HCT116 (cell line): ENCODE measurements around the gene SLC16A3. TPM values are rescaled to one million over a fixed set of nuclear protein-coding genes. Genes with fewer than 3 reads are reported as not detected.
"Not testable (repeated sequence)": the region's sequence is repeated elsewhere in the genome, so short reads cannot be mapped to it uniquely, and the experiment has no call there.

ENCODE experiments used
- ATAC-seq: fragments of 200-7000 bp; cut with Tn5 transposase; 2 replicates; pipeline ENCODE4 v1.9.1; 2020; ENCODE audit warnings: mild to moderate bottlenecking, moderate library complexity
- BruUV-seq: library from RNA; stranded (reverse); fragments of 400-500 nt; replicated peaks from 2 replicates; lab custom pipeline; 2021; lab: Mats Ljungman, UMichigan
- CTCF ChIA-PET: fragments of 300-600 bp; sonication (Branson Sonifier 250); formaldehyde crosslinking; loops from one replicate; lab custom pipeline; 2021; ENCODE audit warnings: antibody characterized with exemption; lab: Charles Lee
- POLR2A ChIA-PET: fragments of 300-600, 350-600 bp; sonication (Branson Sonifier 250); formaldehyde crosslinking; loops from one replicate; lab custom pipeline; 2021; ENCODE audit warnings: antibody characterized with exemption; lab: Charles Lee
- RAD21 ChIA-PET, 2 experiments: fragments of 300-600 bp; sonication (Branson Sonifier 250); formaldehyde crosslinking; loops; one replicate each; lab custom pipeline; 2023; ENCODE audit warnings: low total read pairs in 2 of 2; ENCODE audit not compliant: uncharacterized antibody in 2 of 2, unreplicated experiment in 2 of 2, low non-redundant PET in 1 of 2; lab: Charles Lee
- DNase-seq: peaks from one replicate; pipeline ENCODE4 v3.0.0-alpha.2; 2010; ENCODE audit warnings: low read depth, low spot score
- H2AFZ ChIP-seq: fragments of 200-600 bp; shearing (Covaris generic), sonication (generic); 2 replicates; pipeline ENCODE4 v1.6.1; 2017; ENCODE audit warnings: low read depth, mixed run types, mixed read lengths, antibody characterized with exemption, low read length; ENCODE audit not compliant: poor library complexity, severe bottlenecking
- H3K27ac ChIP-seq: 2 replicates; pipeline ENCODE4 v1.5.1; 2012; ENCODE audit warnings: low read depth, low read length
- H3K27me3 ChIP-seq: fragments of 200-600 bp; sonication (generic); 2 replicates; pipeline ENCODE4 v1.6.1; 2016; ENCODE audit warnings: mixed run types, low read length, mixed read lengths; ENCODE audit not compliant: insufficient read depth
- H3K36me3 ChIP-seq, 2 experiments: fragments of 200-500 bp in 1 of 2; fragments of 200-600 bp in 1 of 2; sonication (Bioruptor generic) in 1 of 2; sonication (generic) in 1 of 2; 2 replicates each; pipeline versions ENCODE4 v1.5.1 to v1.6.1; 2014 to 2016; ENCODE audit warnings: low read length in 2 of 2, inconsistent platforms in 1 of 2, mixed read lengths in 1 of 2, mixed run types in 1 of 2; ENCODE audit not compliant: insufficient read depth in 2 of 2, control insufficient read depth in 1 of 2
- H3K4me1 ChIP-seq, 2 experiments: fragments of 200-600 bp in 1 of 2; sonication (generic) in 1 of 2; 2 replicates each; pipeline versions ENCODE4 v1.5.1 to v1.6.1; 2012 to 2017; ENCODE audit warnings: low read length in 2 of 2, inconsistent platforms in 1 of 2, mild to moderate bottlenecking in 1 of 2, mixed read lengths in 1 of 2, mixed run types in 1 of 2, moderate library complexity in 1 of 2; ENCODE audit not compliant: insufficient read depth in 2 of 2, control insufficient read depth in 1 of 2
- H3K4me2 ChIP-seq: fragments of 200-600 bp; sonication (generic); 2 replicates; pipeline ENCODE4 v1.6.1; 2017; ENCODE audit warnings: mixed run types, low read length, mixed read lengths
- H3K4me3 ChIP-seq, 2 experiments: fragments of 200-600 bp in 1 of 2; sonication (generic) in 1 of 2; replicated peaks in 1 of 2; 2 replicates each; pipeline ENCODE4 v1.5.1; 2011 to 2016; ENCODE audit warnings: low read length in 2 of 2, control low read depth in 1 of 2, low read depth in 1 of 2, mild to moderate bottlenecking in 1 of 2, mixed read lengths in 1 of 2, mixed run types in 1 of 2
- H3K79me2 ChIP-seq: fragments of 200-600 bp; sonication (generic); 2 replicates; pipeline ENCODE4 v1.6.1; 2017; ENCODE audit warnings: mild to moderate bottlenecking, mixed run types, low read length, moderate library complexity, mixed read lengths; ENCODE audit not compliant: insufficient read depth
- H3K9ac ChIP-seq: fragments of 200-600 bp; sonication (generic); 2 replicates; pipeline ENCODE4 v1.6.1; 2016; ENCODE audit warnings: low read length, mixed read lengths
- H3K9me2 ChIP-seq: fragments of 200-600 bp; sonication (generic), shearing (Covaris generic); 2 replicates; pipeline ENCODE4 v1.6.1; 2017; ENCODE audit warnings: mixed run types, mild to moderate bottlenecking, moderate library complexity; ENCODE audit not compliant: insufficient read depth
- H3K9me3 ChIP-seq, 2 experiments: fragments of 200-500 bp in 1 of 2; fragments of 200-600 bp in 1 of 2; sonication (Bioruptor generic) in 1 of 2; sonication (generic) in 1 of 2; 2 replicates each; pipeline ENCODE4 v1.6.1; 2014 to 2017; ENCODE audit warnings: low read length in 2 of 2, mixed read lengths in 2 of 2, inconsistent platforms in 1 of 2, low read depth in 1 of 2, mild to moderate bottlenecking in 1 of 2, mixed run types in 1 of 2, moderate library complexity in 1 of 2; ENCODE audit not compliant: control insufficient read depth in 1 of 2, insufficient read depth in 1 of 2
- H4K20me1 ChIP-seq: fragments of 200-600 bp; sonication (generic), shearing (Covaris generic); 2 replicates; pipeline ENCODE4 v1.6.1; 2017; ENCODE audit warnings: mixed run types, mild to moderate bottlenecking, moderate library complexity; ENCODE audit not compliant: insufficient read depth
- intact Hi-C: fragments of 100-400 bp; cut with micrococcal nuclease; formaldehyde crosslinking; loops from 2 replicates; pipeline ENCODE4 v1.10.0; 2022
- total RNA-seq: library from RNA; stranded (reverse); gene quantifications from one replicate; pipeline ENCODE4 v1.2.1, GENCODE V29; 2021; ENCODE audit not compliant: unreplicated experiment

The SLC16A3 gene
- total RNA-seq, 1 experiment from 2014 or later = 445 TPM

- intact Hi-C loops = not testable (repeated sequence)
- H3K36me3 ChIP-seq = peaks cover 69 to 84% of the 10 kb centered on the region in 2 experiments
These were observed 25.3 kb downstream of the SLC16A3 start for GRCh38 chr17:82254096-82254495.

GRCh38 chr17:82254746-82255145 lies 25.9 kb downstream of the SLC16A3 start:
- H3K4me3 ChIP-seq, H3K9ac ChIP-seq, intact Hi-C loops, H3K9me3 ChIP-seq, ATAC-seq, H3K4me2 ChIP-seq, H3K27me3 ChIP-seq, POLR2A ChIA-PET, BruUV-seq, RAD21 ChIA-PET, H3K9me2 ChIP-seq, DNase-seq, H3K4me1 ChIP-seq, H3K27ac ChIP-seq, H2AFZ ChIP-seq: not testable (repeated sequence)
- H3K79me2 ChIP-seq = peaks cover 85% of the 10 kb centered on the region
- CTCF ChIA-PET = interaction anchor here (0.7 to 1.2 kb wide), 2 partner anchors 11 to 27 kb away, joined by 3 to 6 read pairs; no protein-coding TSS in a partner anchor
- peaks cover 71 to 84% of the 10 kb centered on the region in 2 experiments for H3K36me3 ChIP-seq
- H4K20me1 ChIP-seq = peaks cover 13% of the 10 kb centered on the region; the same call in 1 of the 2 replicates

More at GRCh38 chr17:82254096-82254495, 25.3 kb downstream of the SLC16A3 start:
- H2AFZ ChIP-seq, H3K9me3 ChIP-seq, H3K4me2 ChIP-seq, POLR2A ChIA-PET, H3K27me3 ChIP-seq, H3K4me1 ChIP-seq, BruUV-seq, H3K9ac ChIP-seq, H3K4me3 ChIP-seq, DNase-seq, H3K9me2 ChIP-seq, H3K27ac ChIP-seq, ATAC-seq: not testable (repeated sequence)
- ChIA-PET RAD21 (interaction anchor here in 1 of 2 experiments (0.7 kb wide), 1 partner anchor 36 kb away, joined by 3 read pairs; no protein-coding TSS in a partner anchor), CTCF (interaction anchor here (0.7 to 1.2 kb wide), 2 partner anchors 11 to 27 kb away, joined by 3 to 6 read pairs; no protein-coding TSS in a partner anchor)
- Histone ChIP-seq H3K79me2 (peaks cover 85% of the 10 kb centered on the region), H4K20me1 (peaks cover 13% of the 10 kb centered on the region; the same call in 1 of the 2 replicates)
